Activated T-helper 17 cell treated with anti-CD3 and anti-CD28 coated beads, Interleukin-2, amount 50 U/mL, for 72 hours (primary cell): ENCODE results near the gene FBXO10. TPM values are rescaled to one million over a fixed set of nuclear protein-coding genes. Genes with fewer than 3 reads are reported as not detected.
"Not testable (repeated sequence)": the region's sequence is repeated elsewhere in the genome, so short reads cannot be mapped to it uniquely, and the experiment has no call there.

Experiments
- ATAC-seq: fragments of 150-1000 bp; cut with Tn5 transposase; replicated peaks from 2 replicates; pipeline ENCODE4 v1.10.0; 2021; ENCODE audit warnings: mild to moderate bottlenecking, moderate library complexity
- H3K27ac Mint-ChIP-seq: one replicate; pipeline ENCODE4 v1.8.0; 2022; ENCODE audit warnings: mixed read lengths
- H3K27me3 Mint-ChIP-seq: one replicate; pipeline ENCODE4 v1.8.0; 2022; ENCODE audit warnings: mixed read lengths
- H3K36me3 Mint-ChIP-seq: one replicate; pipeline ENCODE4 v1.8.0; 2022; ENCODE audit warnings: low read depth, mild to moderate bottlenecking, mixed read lengths
- H3K4me1 Mint-ChIP-seq: one replicate; pipeline ENCODE4 v1.8.0; 2022; ENCODE audit warnings: mixed read lengths
- H3K4me3 Mint-ChIP-seq: one replicate; pipeline ENCODE4 v1.8.0; 2022; ENCODE audit warnings: mild to moderate bottlenecking, mixed read lengths
- H3K9me3 Mint-ChIP-seq: one replicate; pipeline ENCODE4 v1.8.0; 2022; ENCODE audit warnings: mixed read lengths
- total RNA-seq, 2 donors: library from RNA; stranded (reverse); gene quantifications; one replicate each; pipeline ENCODE4 v1.2.3, GENCODE V29; 2022

The FBXO10 gene
- total RNA-seq, 2 donors from 2014 or later = 3.6 to 4.8 TPM

- H3K36me3 Mint-ChIP-seq = peaks cover 93% of the 10 kb centered on the region
- H3K4me1 Mint-ChIP-seq = peaks cover 25% of the 10 kb centered on the region
- peak overlapping the region; percentile 63 for H3K4me3 Mint-ChIP-seq
- H3K27me3 Mint-ChIP-seq = no peaks in the 10 kb centered on the region
- H3K9me3 Mint-ChIP-seq = no peaks in the 10 kb centered on the region
- ATAC-seq = no peak
- peak overlapping the region; percentile 88 for H3K27ac Mint-ChIP-seq
Observed at GRCh38 chr9:37504605-37505004, 71.6 kb downstream of the FBXO10 start.

- Mint-ChIP-seq H3K27ac (peak overlapping the region; percentile 88), H3K4me3 (peak overlapping the region; percentile 63), H3K4me1 (peaks cover 25% of the 10 kb centered on the region), H3K27me3 (no peaks in the 10 kb centered on the region), H3K9me3 (no peaks in the 10 kb centered on the region), H3K36me3 (peaks cover 100% of the 10 kb centered on the region)
- peak; percentile 97 for ATAC-seq
Observed at GRCh38 chr9:37503736-37504135, 72.4 kb downstream of the FBXO10 start.

- Mint-ChIP-seq H3K4me1 (peaks cover 26% of the 10 kb centered on the region), H3K27me3 (no peaks in the 10 kb centered on the region), H3K36me3 (peaks cover 100% of the 10 kb centered on the region), H3K9me3 (no peaks in the 10 kb centered on the region), H3K27ac (peak overlapping the region; percentile 77), H3K4me3 (no peak overlapping the region)
- ATAC-seq = no peak
Observed at GRCh38 chr9:37501957-37502596, 74.1 kb downstream of the FBXO10 start.

- Mint-ChIP-seq H3K36me3 (peaks cover 98% of the 10 kb centered on the region), H3K9me3 (no peaks in the 10 kb centered on the region), H3K27ac (peak overlapping the region; percentile 17), H3K27me3 (no peaks in the 10 kb centered on the region), H3K4me1 (peaks cover 26% of the 10 kb centered on the region), H3K4me3 (no peak overlapping the region)
- ATAC-seq = no peak
Observed at GRCh38 chr9:37499297-37499696, 76.9 kb downstream of the FBXO10 start.

- no peaks in the 10 kb centered on the region for H3K9me3 Mint-ChIP-seq
- peaks cover 98% of the 10 kb centered on the region for H3K36me3 Mint-ChIP-seq
- H3K4me3 Mint-ChIP-seq = no peak overlapping the region
- H3K27ac Mint-ChIP-seq = peak overlapping the region; percentile 52
- H3K27me3 Mint-ChIP-seq = no peaks in the 10 kb centered on the region
- peaks cover 20% of the 10 kb centered on the region for H3K4me1 Mint-ChIP-seq
- ATAC-seq = no peak
Observed at GRCh38 chr9:37498457-37498856, 77.7 kb downstream of the FBXO10 start.

- ATAC-seq = no peak
- peaks cover 98% of the 10 kb centered on the region for H3K36me3 Mint-ChIP-seq
- H3K4me1 Mint-ChIP-seq = peaks cover 12% of the 10 kb centered on the region
- H3K27me3 Mint-ChIP-seq = no peaks in the 10 kb centered on the region
- H3K9me3 Mint-ChIP-seq = no peaks in the 10 kb centered on the region
- H3K27ac Mint-ChIP-seq = peak overlapping the region; percentile 52
- no peak overlapping the region for H3K4me3 Mint-ChIP-seq
Observed at GRCh38 chr9:37497320-37497719, 78.9 kb downstream of the FBXO10 start.

- peak overlapping the region; percentile 60 for H3K27ac Mint-ChIP-seq
- no peaks in the 10 kb centered on the region for H3K9me3 Mint-ChIP-seq
- peaks cover 98% of the 10 kb centered on the region for H3K36me3 Mint-ChIP-seq
- no peak overlapping the region for H3K4me3 Mint-ChIP-seq
- ATAC-seq = no peak
- H3K27me3 Mint-ChIP-seq = no peaks in the 10 kb centered on the region
- H3K4me1 Mint-ChIP-seq = peaks cover 5% of the 10 kb centered on the region
Observed at GRCh38 chr9:37496020-37496419, 80.2 kb downstream of the FBXO10 start.

- H3K4me3 Mint-ChIP-seq = no peak overlapping the region
- no peaks in the 10 kb centered on the region for H3K27me3 Mint-ChIP-seq
- peaks cover 98% of the 10 kb centered on the region for H3K36me3 Mint-ChIP-seq
- H3K9me3 Mint-ChIP-seq = no peaks in the 10 kb centered on the region
- no peak for ATAC-seq
- peaks cover 6% of the 10 kb centered on the region for H3K4me1 Mint-ChIP-seq
- H3K27ac Mint-ChIP-seq = peak overlapping the region; percentile 60
Observed at GRCh38 chr9:37495571-37495970, 80.6 kb downstream of the FBXO10 start.

- H3K27me3 Mint-ChIP-seq = no peaks in the 10 kb centered on the region
- H3K4me1 Mint-ChIP-seq = peaks cover 23% of the 10 kb centered on the region
- H3K36me3 Mint-ChIP-seq = peaks cover 98% of the 10 kb centered on the region
- no peak for ATAC-seq
- no peak overlapping the region for H3K4me3 Mint-ChIP-seq
- H3K27ac Mint-ChIP-seq = no peak overlapping the region
- H3K9me3 Mint-ChIP-seq = no peaks in the 10 kb centered on the region
Observed at GRCh38 chr9:37491939-37492338, 84.2 kb downstream of the FBXO10 start.

GRCh38 chr9:37486616-37487548 is 89.3 kb downstream of the FBXO10 start:
- peaks cover under 1% of the 10 kb centered on the region for H3K27me3 Mint-ChIP-seq
- H3K9me3 Mint-ChIP-seq = no peaks in the 10 kb centered on the region
- no peak for ATAC-seq
- peak overlapping the region; percentile 94 for H3K4me3 Mint-ChIP-seq
- peak overlapping the region; percentile 92 for H3K27ac Mint-ChIP-seq
- peaks cover 27% of the 10 kb centered on the region for H3K4me1 Mint-ChIP-seq
- H3K36me3 Mint-ChIP-seq = peaks cover 61% of the 10 kb centered on the region

- H3K27ac Mint-ChIP-seq = peak overlapping the region; percentile 92
- peaks cover 6% of the 10 kb centered on the region for H3K27me3 Mint-ChIP-seq
Observed at GRCh38 chr9:37486256-37486615, 89.9 kb downstream of the FBXO10 start.

GRCh38 chr9:37485389-37486255 is 90.6 kb downstream of the FBXO10 start, which contains the start of gene POLR1E:
TSS of gene POLR1E (plus strand) at chr9:37485948. CDS start at chr9:37486048, 100 bp downstream.
- ATAC-seq = peak; percentile 98
- Mint-ChIP-seq H3K36me3 (peaks cover 48% of the 10 kb centered on the region), H3K9me3 (no peaks in the 10 kb centered on the region), H3K4me3 (peak within 1 kb of the TSS; percentile 94), H3K27ac (peak within 1 kb of the TSS; percentile 92), H3K4me1 (peaks cover 27% of the 10 kb centered on the region), H3K27me3 (peaks cover 7% of the 10 kb centered on the region)

More at GRCh38 chr9:37486256-37486615, 89.9 kb downstream of the FBXO10 start:
- Mint-ChIP-seq H3K4me1 (peaks cover 27% of the 10 kb centered on the region), H3K4me3 (peak overlapping the region; percentile 94), H3K9me3 (no peaks in the 10 kb centered on the region), H3K36me3 (peaks cover 54% of the 10 kb centered on the region)
- no peak for ATAC-seq

- H3K9me3 Mint-ChIP-seq = no peaks in the 10 kb centered on the region
- ATAC-seq = no peak
- H3K4me3 Mint-ChIP-seq = no peak overlapping the region
- H3K27me3 Mint-ChIP-seq = peaks cover 27% of the 10 kb centered on the region
- no peak overlapping the region for H3K27ac Mint-ChIP-seq
- H3K36me3 Mint-ChIP-seq = no peaks in the 10 kb centered on the region
- H3K4me1 Mint-ChIP-seq = peaks cover 4% of the 10 kb centered on the region
Observed at GRCh38 chr9:37480759-37481158, 95.4 kb downstream of the FBXO10 start.

- not testable (repeated sequence) for H3K36me3 Mint-ChIP-seq, H3K4me1 Mint-ChIP-seq, H3K4me3 Mint-ChIP-seq, ATAC-seq, H3K27ac Mint-ChIP-seq, H3K9me3 Mint-ChIP-seq
- H3K27me3 Mint-ChIP-seq = peaks cover 27% of the 10 kb centered on the region
Observed at GRCh38 chr9:37477987-37478619, 98.1 kb downstream of the FBXO10 start.
